B cell (primary cell): ENCODE data around the gene USP9X. TPM values are rescaled to one million over a fixed set of nuclear protein-coding genes. Genes with fewer than 3 reads are reported as not detected.
"Not testable (repeated sequence)": the region's sequence is repeated elsewhere in the genome, so short reads cannot be mapped to it uniquely, and the experiment has no call there.

Source experiments
- ATAC-seq: fragments of 200-7000 bp; cut with Tn5 transposase; one replicate; pipeline ENCODE4 v1.10.0; 2021; ENCODE audit warnings: low read depth, mild to moderate bottlenecking, moderate number of reproducible peaks, moderate library complexity
- CTCF ChIA-PET: fragments of 350-600 bp; sonication (Branson Sonifier 250); formaldehyde crosslinking; loops from one replicate; lab custom pipeline; 2021; ENCODE audit warnings: antibody characterized with exemption, inconsistent platforms; lab: Charles Lee
- POLR2A ChIA-PET: fragments of 350-600 bp; sonication (Branson Sonifier 250); formaldehyde crosslinking; loops from one replicate; lab custom pipeline; 2021; ENCODE audit warnings: antibody characterized with exemption; lab: Charles Lee
- DNase-seq: peaks from one replicate; pipeline ENCODE4 v3.0.0; 2013
- H2AFZ ChIP-seq: 2 replicates; pipeline ENCODE4 v1.6.1; 2012; ENCODE audit warnings: mild to moderate bottlenecking, low read depth, low read length; ENCODE audit not compliant: insufficient read depth, poor library complexity, severe bottlenecking
- H3K27ac ChIP-seq, 2 donors: 1 replicate in 1 of 2; 2 replicates in 1 of 2; pipeline ENCODE4 v1.5.1; 2012 to 2013; ENCODE audit warnings: low read length in 2 of 2, mild to moderate bottlenecking in 2 of 2, moderate library complexity in 1 of 2
- H3K27me3 ChIP-seq, 4 experiments: fragments of 200-600 bp in 1 of 4; sonication (generic) in 1 of 4; replicated peaks in 1 of 4; 1 replicate in 2 of 4; 2 replicates in 2 of 4; pipeline versions ENCODE4 v1.6.1 to v1.7.0; 2013 to 2016; ENCODE audit warnings: low read length in 3 of 4, mild to moderate bottlenecking in 2 of 4, mixed read lengths in 1 of 4, moderate library complexity in 1 of 4; ENCODE audit not compliant: insufficient read depth in 4 of 4, control insufficient read depth in 3 of 4; ENCODE audit errors: control extremely low read depth in 1 of 4
- H3K36me3 ChIP-seq, 2 experiments: replicated peaks in 1 of 2; 1 replicate in 1 of 2; 2 replicates in 1 of 2; pipeline versions ENCODE4 v1.6.1 to v1.7.1; 2013; ENCODE audit warnings: low read length in 1 of 2; ENCODE audit not compliant: insufficient read depth in 2 of 2, control insufficient read depth in 1 of 2; ENCODE audit errors: control extremely low read depth in 1 of 2, extremely low read depth in 1 of 2
- H3K4me1 ChIP-seq, 2 donors: fragments of 200-600 bp in 1 of 2; sonication (generic) in 1 of 2; 1 replicate in 1 of 2; 2 replicates in 1 of 2; pipeline versions ENCODE4 v1.5.1 to v1.6.1; 2013 to 2017; ENCODE audit warnings: low read length in 2 of 2; ENCODE audit not compliant: control insufficient read depth in 2 of 2, insufficient read depth in 2 of 2
- H3K4me2 ChIP-seq: replicated peaks from 2 replicates; pipeline ENCODE3; 2012; ENCODE audit warnings: mild to moderate bottlenecking, low read depth, low read length; ENCODE audit not compliant: poor library complexity, severe bottlenecking
- H3K4me3 ChIP-seq, 5 experiments: fragments of 200-600 bp in 1 of 5; sonication (generic) in 1 of 5; 1 replicate in 3 of 5; 2 replicates in 2 of 5; pipeline versions ENCODE4 v1.5.1 to v1.7.0; 2011 to 2016; ENCODE audit warnings: low read length in 4 of 5, mild to moderate bottlenecking in 4 of 5, low read depth in 2 of 5, control low read depth in 1 of 5, moderate library complexity in 1 of 5; ENCODE audit not compliant: insufficient read depth in 1 of 5; ENCODE audit errors: control extremely low read depth in 1 of 5, extremely low read depth in 1 of 5
- H3K79me2 ChIP-seq: fragments of 200-600 bp; sonication (generic); one replicate; pipeline ENCODE4 v1.6.0; 2016; ENCODE audit warnings: low read length; ENCODE audit not compliant: control insufficient read depth, insufficient read depth
- H3K9ac ChIP-seq: fragments of 200-600 bp; sonication (generic); 2 replicates; pipeline ENCODE4 v1.6.1; 2017; ENCODE audit warnings: mild to moderate bottlenecking, low read length, moderate library complexity
- H3K9me3 ChIP-seq, 3 donors: one replicate each; pipeline versions ENCODE4 v1.6.1 to v1.7.1; 2013; ENCODE audit warnings: low read length in 2 of 3; ENCODE audit not compliant: control insufficient read depth in 2 of 3, insufficient read depth in 1 of 3; ENCODE audit errors: control extremely low read depth in 1 of 3
- H4K20me1 ChIP-seq: 2 replicates; pipeline ENCODE4 v1.6.0; 2012; ENCODE audit warnings: mild to moderate bottlenecking, low read length; ENCODE audit not compliant: insufficient read depth, control insufficient read depth, poor library complexity, severe bottlenecking
- H3K27ac Mint-ChIP-seq: one replicate; pipeline ENCODE4 v1.8.0; 2021; ENCODE audit warnings: mixed read lengths
- H3K27me3 Mint-ChIP-seq: one replicate; pipeline ENCODE4 v1.8.0; 2021; ENCODE audit warnings: mixed read lengths
- H3K4me1 Mint-ChIP-seq: one replicate; pipeline ENCODE4 v1.8.0; 2021; ENCODE audit warnings: mixed read lengths
- H3K4me3 Mint-ChIP-seq: one replicate; pipeline ENCODE4 v1.8.0; 2021; ENCODE audit warnings: mixed read lengths
- H3K9me3 Mint-ChIP-seq: one replicate; pipeline ENCODE4 v1.8.0; 2022; ENCODE audit warnings: mixed read lengths; ENCODE audit not compliant: insufficient read depth
- CTCF ChIP-seq: fragments of 200-600 bp; IDR thresholded peaks from one replicate; pipeline ENCODE4 v1.8.0; 2022; ENCODE audit warnings: antibody characterized with exemption, mild to moderate bottlenecking
- EZH2 ChIP-seq: IDR thresholded peaks from 2 replicates; pipeline ENCODE4 v1.6.1; 2012; ENCODE audit warnings: borderline replicate concordance, low read depth, mild to moderate bottlenecking, moderate library complexity, low read length; ENCODE audit not compliant: insufficient read depth, poor library complexity, severe bottlenecking
- WGBS: methylation state at CpG from one replicate; pipeline ENCODE4 v1.1.5; 2013; ENCODE audit warnings: missing lambda C conversion rate; ENCODE audit not compliant: insufficient coverage; 5-methylcytosine and 5-hydroxymethylcytosine counted together
- intact Hi-C: fragments of 100-400 bp; cut with micrococcal nuclease; formaldehyde crosslinking; loops from one replicate; pipeline ENCODE4 v1.10.0; 2022
- polyA plus RNA-seq: library from polyadenylated mRNA; depleted of rRNA; stranded (reverse); fragments of >200 nt; gene quantifications from 2 replicates; pipeline ENCODE4 v1.2.3, GENCODE V29; 2012
- total RNA-seq, 2 donors: library from RNA; stranded (reverse); fragments of 120-200 nt in 1 of 2; gene quantifications; 1 replicate in 1 of 2; 2 replicates in 1 of 2; pipeline versions ENCODE4 v1.2.3 to v1.2.4, GENCODE V29; 2013 to 2022

USP9X gene
- total and polyA plus RNA-seq, 2 donors (not counting 1 experiment from before 2014, with no cell fraction given) = 9.6 to 87.6 TPM

GRCh38 chrX:41148553-41148952 lies 63.3 kb downstream of the USP9X start:
- no peaks in the 10 kb centered on the region for H3K4me1 Mint-ChIP-seq
- no peak overlapping the region for H3K4me2 ChIP-seq
- no peaks in the 10 kb centered on the region for H3K27me3 ChIP-seq
- no peak overlapping the region for H3K4me3 ChIP-seq
- H3K79me2 ChIP-seq = no peaks in the 10 kb centered on the region
- TF ChIP-seq EZH2 = no peak
- no peak for TF ChIP-seq CTCF
- H3K9ac ChIP-seq = no peak overlapping the region
- no peaks in the 10 kb centered on the region for H3K9me3 Mint-ChIP-seq
- POLR2A ChIA-PET = no interaction called here
- no peaks in the 10 kb centered on the region for H4K20me1 ChIP-seq
- no peak overlapping the region for H3K27ac Mint-ChIP-seq
- H3K4me3 Mint-ChIP-seq = no peak overlapping the region
- DNase-seq (no peak), ATAC-seq (no peak)
- no peak overlapping the region for H3K27ac ChIP-seq
- no peaks in the 10 kb centered on the region for H3K27me3 Mint-ChIP-seq
- no peak overlapping the region for H2AFZ ChIP-seq
- no peaks in the 10 kb centered on the region for H3K9me3 ChIP-seq
- intact Hi-C loops = no loop called here
- CTCF ChIA-PET = no interaction called here
- no peaks in the 10 kb centered on the region for H3K4me1 ChIP-seq
- H3K36me3 ChIP-seq = peaks cover 0 to 53% of the 10 kb centered on the region in 2 experiments
- WGBS = no CpG with 5 or more reads among the region's 4 CpGs

GRCh38 chrX:41150043-41150442 lies 64.8 kb downstream of the USP9X start:
- Mint-ChIP-seq H3K9me3 (no peaks in the 10 kb centered on the region), H3K4me3 (no peak overlapping the region), H3K4me1 (no peaks in the 10 kb centered on the region), H3K27ac (no peak overlapping the region), H3K27me3 (no peaks in the 10 kb centered on the region)
- Histone ChIP-seq H3K36me3 (peaks cover 0 to 58% of the 10 kb centered on the region in 2 experiments), H4K20me1 (no peaks in the 10 kb centered on the region), H3K9ac (no peak overlapping the region), H3K27ac (no peak overlapping the region), H3K4me3 (no peak overlapping the region), H3K4me2 (no peak overlapping the region), H2AFZ (no peak overlapping the region), H3K27me3 (no peaks in the 10 kb centered on the region), H3K9me3 (no peaks in the 10 kb centered on the region), H3K4me1 (no peaks in the 10 kb centered on the region), H3K79me2 (no peaks in the 10 kb centered on the region)
- TF ChIP-seq CTCF (no peak), EZH2 (no peak)
- ChIA-PET CTCF (no interaction called here), POLR2A (no interaction called here)
- no CpG with 5 or more reads among the region's 7 CpGs for WGBS
- ATAC-seq (no peak), DNase-seq (no peak)
- intact Hi-C loops = no loop called here

GRCh38 chrX:41151726-41152125 lies 66.5 kb downstream of the USP9X start:
- H3K4me3 ChIP-seq, H3K4me2 ChIP-seq, H4K20me1 ChIP-seq, H3K9ac ChIP-seq, ATAC-seq, H3K27me3 Mint-ChIP-seq, H3K27ac ChIP-seq, H3K4me1 ChIP-seq, H2AFZ ChIP-seq, H3K9me3 ChIP-seq, DNase-seq, H3K4me3 Mint-ChIP-seq, POLR2A ChIA-PET, H3K4me1 Mint-ChIP-seq, H3K79me2 ChIP-seq, H3K9me3 Mint-ChIP-seq, H3K27ac Mint-ChIP-seq, H3K27me3 ChIP-seq, intact Hi-C loops: not testable (repeated sequence)
- 97% methylated on average over 6 of the region's 12 CpGs for WGBS
- peaks cover 0 to 57% of the 10 kb centered on the region in 2 experiments for H3K36me3 ChIP-seq
- CTCF ChIA-PET = interaction anchor here (0.6 kb wide), 1 partner anchor 52 kb away, joined by 3 read pairs; no protein-coding TSS in a partner anchor
